ENCODE results near the gene ZSCAN20. TPM values are rescaled to one million over a fixed set of nuclear protein-coding genes. Genes with fewer than 3 reads are reported as not detected.

The ZSCAN20 gene
- polyA plus RNA-seq, 6 donors from 2014 or later = 0.16 to 2.9 (median 0.69) TPM

GRCh38 chr1:33455539-33456501 is 16.6 kb upstream of the ZSCAN20 start:
- peak overlapping the region in 4 of 8 donors; percentile 10 to 68 (median 20) for H3K4me3 Mint-ChIP-seq
- H3K4me1 Mint-ChIP-seq = peaks cover 26 to 37% (median 30%) of the 10 kb centered on the region in 3 donors
- DNase-seq (peak; percentile 41), ATAC-seq (ENCODE audit: low read depth in 2 of 2) (peak; percentile 87 to 96)
- H3K36me3 Mint-ChIP-seq = no peaks in the 10 kb centered on the region
- H3K27me3 Mint-ChIP-seq = peaks cover 0 to 8% (median 7%) of the 10 kb centered on the region in 3 donors
- H3K27ac Mint-ChIP-seq = peak overlapping the region in 4 of 6 donors; percentile 40 to 82 (median 61)
- H3K9me3 Mint-ChIP-seq = no peaks in the 10 kb centered on the region

DNA sequence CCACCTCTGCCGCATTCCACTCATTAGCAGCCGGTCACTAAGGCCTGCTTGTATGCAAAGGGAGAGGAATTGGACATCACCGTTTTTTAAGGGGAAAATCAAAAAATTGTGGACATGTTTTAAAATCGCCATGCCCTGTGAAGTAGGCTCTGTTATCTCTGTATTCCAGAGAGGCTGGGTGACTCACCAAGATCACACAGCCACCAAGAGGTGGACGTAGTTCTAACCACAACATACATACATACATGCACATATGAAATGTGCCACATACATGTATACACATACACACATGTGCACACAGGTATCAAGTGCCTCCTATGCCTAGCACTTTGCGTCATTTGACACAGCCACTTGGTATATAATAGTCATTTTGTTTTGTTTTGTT is 16.0 kb upstream of the ZSCAN20 start:
- no peak overlapping the region for H3K27ac Mint-ChIP-seq
- no peaks in the 10 kb centered on the region for H3K9me3 Mint-ChIP-seq
- DNase-seq = no peak
- no peak for ATAC-seq (ENCODE audit: low read depth in 2 of 2)
- H3K36me3 Mint-ChIP-seq = no peaks in the 10 kb centered on the region
- H3K4me3 Mint-ChIP-seq = no peak overlapping the region
- peaks cover 33 to 44% (median 37%) of the 10 kb centered on the region in 3 donors for H3K4me1 Mint-ChIP-seq
- H3K27me3 Mint-ChIP-seq = peaks cover 0 to 7% (median 7%) of the 10 kb centered on the region in 3 donors

DNA sequence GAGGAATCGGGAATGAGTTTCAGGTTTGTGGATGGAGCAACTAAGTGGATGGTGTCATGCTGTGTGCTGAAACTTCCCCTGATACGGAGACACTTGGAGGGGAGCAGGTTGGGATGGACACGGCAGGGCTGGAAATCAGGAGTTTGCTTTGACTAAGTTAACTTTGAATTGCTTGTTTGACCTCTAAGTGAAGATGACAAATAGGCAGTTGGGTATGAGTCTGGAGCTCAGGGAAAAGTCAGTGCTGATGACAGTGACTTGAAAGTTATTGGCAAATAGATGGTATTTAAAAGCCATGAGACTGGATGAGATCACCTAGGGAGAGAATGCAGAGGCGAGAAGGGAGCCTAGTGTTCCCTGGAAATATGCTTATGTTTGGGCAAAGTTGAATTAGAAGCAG is 12.8 kb upstream of the ZSCAN20 start:
- ATAC-seq (ENCODE audit: low read depth in 2 of 2) (no peak), DNase-seq (no peak)
- peak overlapping the region in 3 of 6 donors; percentile 39 to 69 (median 58) for H3K27ac Mint-ChIP-seq
- H3K36me3 Mint-ChIP-seq = no peaks in the 10 kb centered on the region
- peaks cover 45 to 69% (median 59%) of the 10 kb centered on the region in 3 donors for H3K4me1 Mint-ChIP-seq
- peaks cover 0 to 3% (median 0%) of the 10 kb centered on the region in 3 donors for H3K27me3 Mint-ChIP-seq
- no peaks in the 10 kb centered on the region for H3K9me3 Mint-ChIP-seq
- H3K4me3 Mint-ChIP-seq = peak overlapping the region in 5 of 8 donors; percentile 1 to 94 (median 63)

DNA sequence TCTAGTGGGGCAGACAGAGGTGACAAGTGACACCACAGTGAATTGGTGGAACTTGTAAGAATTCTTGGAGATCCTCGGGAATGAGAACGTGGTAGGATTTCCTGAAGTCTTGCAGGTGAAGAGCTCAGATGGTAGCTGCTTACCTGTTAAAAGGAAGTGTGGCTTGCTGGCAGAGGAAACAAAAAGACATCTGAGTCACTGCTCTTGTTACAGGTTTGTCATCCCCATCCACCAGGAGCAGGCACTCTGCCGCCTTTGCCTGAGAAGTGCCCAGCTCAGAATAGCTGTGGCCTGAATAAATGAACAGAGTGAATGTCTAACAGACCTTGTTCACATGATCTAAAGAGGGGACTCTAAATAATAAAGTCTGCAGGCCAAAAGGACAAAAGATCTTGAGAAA is 12.3 kb upstream of the ZSCAN20 start:
- no peaks in the 10 kb centered on the region for H3K9me3 Mint-ChIP-seq
- DNase-seq (no peak), ATAC-seq (ENCODE audit: low read depth in 2 of 2) (no peak)
- peaks cover 45 to 65% (median 62%) of the 10 kb centered on the region in 3 donors for H3K4me1 Mint-ChIP-seq
- H3K36me3 Mint-ChIP-seq = no peaks in the 10 kb centered on the region
- peaks cover 0 to 3% (median 0%) of the 10 kb centered on the region in 3 donors for H3K27me3 Mint-ChIP-seq
- H3K27ac Mint-ChIP-seq = peak overlapping the region in 3 of 6 donors; percentile 39 to 72 (median 58)
- H3K4me3 Mint-ChIP-seq = peak overlapping the region in 6 of 8 donors; percentile 1 to 94 (median 86)

- ATAC-seq (ENCODE audit: low read depth in 2 of 2) (peak; percentile 99), DNase-seq (peak; percentile 69)
- no peaks in the 10 kb centered on the region for H3K9me3 Mint-ChIP-seq
Observed at GRCh38 chr1:33460947-33461629, 11.4 kb upstream of the ZSCAN20 start.

DNA sequence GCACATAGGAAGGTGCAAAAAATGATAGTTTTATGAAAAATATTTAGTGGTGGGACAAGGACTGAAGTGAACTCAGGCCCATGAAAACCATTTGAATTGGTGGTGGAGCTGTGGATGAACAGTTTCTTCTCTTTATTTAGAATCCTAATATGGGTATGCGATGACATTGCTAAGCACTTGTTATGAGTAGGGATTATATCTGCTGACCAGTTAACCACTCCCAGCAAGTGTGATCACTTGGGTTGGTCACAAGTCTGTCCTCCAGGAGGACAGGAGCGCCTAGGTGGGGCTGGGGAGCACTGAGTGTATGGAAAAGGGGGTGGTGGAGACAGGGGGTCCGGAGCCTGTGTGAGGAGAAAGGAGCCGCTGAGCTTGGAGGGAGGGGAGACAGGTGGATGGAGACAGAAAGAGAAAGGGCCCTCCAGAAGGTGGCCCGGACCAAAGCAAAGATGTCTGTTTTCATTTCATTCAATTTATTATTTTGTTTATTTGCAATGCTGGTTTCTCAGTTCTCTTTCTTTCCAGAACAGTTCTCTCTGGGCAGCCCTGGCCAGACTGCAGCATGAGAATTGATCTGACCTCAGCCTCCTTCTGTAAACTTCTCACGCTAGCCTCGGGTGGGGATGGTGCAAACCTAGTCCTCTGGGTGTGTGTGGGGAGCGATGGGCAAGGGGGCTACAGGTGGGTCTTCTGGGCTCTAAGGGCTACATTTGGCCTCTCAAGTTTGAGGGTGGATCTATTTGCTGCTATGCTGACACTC is 9.9 kb upstream of the ZSCAN20 start:
- Mint-ChIP-seq H3K4me3 (peak overlapping the region; percentile 31 to 84 (median 54)), H3K9me3 (no peaks in the 10 kb centered on the region), H3K27me3 (no peaks in the 10 kb centered on the region), H3K27ac (peak overlapping the region in 3 of 6 donors; percentile 62 to 84 (median 79)), H3K4me1 (peaks cover 46 to 56% (median 50%) of the 10 kb centered on the region in 3 donors), H3K36me3 (no peaks in the 10 kb centered on the region)
- no peak for ATAC-seq (ENCODE audit: low read depth in 2 of 2)
- no peak for DNase-seq

More at GRCh38 chr1:33460947-33461629, 11.4 kb upstream of the ZSCAN20 start:
- Mint-ChIP-seq H3K4me3 (peak overlapping the region; percentile 32 to 94 (median 86)), H3K27ac (peak overlapping the region; percentile 58 to 95 (median 89)), H3K4me1 (peaks cover 43 to 56% (median 55%) of the 10 kb centered on the region in 3 donors), H3K27me3 (no peaks in the 10 kb centered on the region), H3K36me3 (no peaks in the 10 kb centered on the region)

DNA sequence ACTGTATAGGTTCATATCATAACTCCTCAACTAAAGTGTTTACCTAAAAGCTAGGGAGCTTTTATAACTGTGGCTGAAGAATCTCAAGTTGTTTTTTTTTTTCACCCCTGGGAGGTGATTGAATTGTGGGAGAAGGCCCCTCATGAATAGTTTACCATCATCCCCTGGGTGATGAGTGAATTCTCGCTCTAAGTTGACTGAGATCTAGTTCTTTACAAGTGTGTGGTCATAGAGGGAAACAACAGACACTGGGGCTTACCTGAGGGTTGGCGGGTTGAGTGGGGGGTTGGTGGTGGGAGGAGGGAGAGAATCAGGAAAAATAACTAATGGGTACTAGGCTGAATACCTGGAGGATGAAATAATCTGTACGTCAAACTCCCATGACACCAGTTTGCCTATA is 7.9 kb upstream of the ZSCAN20 start:
- Mint-ChIP-seq H3K36me3 (no peaks in the 10 kb centered on the region), H3K9me3 (no peaks in the 10 kb centered on the region), H3K4me3 (no peak overlapping the region), H3K27me3 (no peaks in the 10 kb centered on the region), H3K4me1 (peaks cover 38 to 46% (median 44%) of the 10 kb centered on the region in 3 donors), H3K27ac (peak overlapping the region in 1 of 6 donors; percentile 11)
- no peak for DNase-seq
- ATAC-seq (ENCODE audit: low read depth in 2 of 2) = no peak

GRCh38 chr1:33465316-33465715 is 7.1 kb upstream of the ZSCAN20 start:
- no peaks in the 10 kb centered on the region for H3K9me3 Mint-ChIP-seq
- ATAC-seq (ENCODE audit: low read depth in 2 of 2) = no peak
- H3K36me3 Mint-ChIP-seq = no peaks in the 10 kb centered on the region
- H3K4me1 Mint-ChIP-seq = peaks cover 31 to 39% (median 37%) of the 10 kb centered on the region in 3 donors
- DNase-seq = no peak
- no peaks in the 10 kb centered on the region for H3K27me3 Mint-ChIP-seq
- H3K4me3 Mint-ChIP-seq = no peak overlapping the region
- H3K27ac Mint-ChIP-seq = no peak overlapping the region

- no peak for DNase-seq
- Mint-ChIP-seq H3K4me3 (no peak overlapping the region), H3K9me3 (no peaks in the 10 kb centered on the region), H3K27ac (no peak overlapping the region), H3K4me1 (peaks cover 27 to 36% (median 35%) of the 10 kb centered on the region in 3 donors), H3K27me3 (no peaks in the 10 kb centered on the region), H3K36me3 (no peaks in the 10 kb centered on the region)
- ATAC-seq (ENCODE audit: low read depth in 2 of 2) = no peak
Observed at GRCh38 chr1:33466159-33466558, 6.3 kb upstream of the ZSCAN20 start.

DNA sequence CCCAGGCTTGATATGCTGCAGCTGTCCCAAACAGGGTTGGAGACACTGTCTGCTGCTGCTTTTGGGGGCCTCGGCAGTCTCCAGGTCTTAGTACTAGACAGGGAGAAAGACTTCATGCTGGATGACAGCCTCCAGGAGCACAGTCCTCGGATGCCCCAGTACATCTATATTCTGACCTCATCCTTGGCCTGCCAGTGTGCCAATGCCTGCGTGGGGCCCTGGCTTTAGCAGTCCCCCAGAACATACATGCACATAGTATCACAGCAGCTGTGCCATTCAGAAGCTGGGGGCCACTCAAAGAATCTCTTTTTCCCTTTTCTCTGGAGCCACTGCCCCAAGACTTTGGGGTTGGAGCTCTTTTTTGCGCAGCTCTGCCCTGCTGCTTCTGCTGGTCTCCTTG is 4.4 kb upstream of the ZSCAN20 start:
- no peaks in the 10 kb centered on the region for H3K9me3 Mint-ChIP-seq
- no peaks in the 10 kb centered on the region for H3K27me3 Mint-ChIP-seq
- ATAC-seq (ENCODE audit: low read depth in 2 of 2) = no peak
- no peak for DNase-seq
- no peaks in the 10 kb centered on the region for H3K36me3 Mint-ChIP-seq
- H3K4me1 Mint-ChIP-seq = peaks cover 25 to 32% (median 26%) of the 10 kb centered on the region in 3 donors
- no peak overlapping the region for H3K4me3 Mint-ChIP-seq
- H3K27ac Mint-ChIP-seq = no peak overlapping the region

DNA sequence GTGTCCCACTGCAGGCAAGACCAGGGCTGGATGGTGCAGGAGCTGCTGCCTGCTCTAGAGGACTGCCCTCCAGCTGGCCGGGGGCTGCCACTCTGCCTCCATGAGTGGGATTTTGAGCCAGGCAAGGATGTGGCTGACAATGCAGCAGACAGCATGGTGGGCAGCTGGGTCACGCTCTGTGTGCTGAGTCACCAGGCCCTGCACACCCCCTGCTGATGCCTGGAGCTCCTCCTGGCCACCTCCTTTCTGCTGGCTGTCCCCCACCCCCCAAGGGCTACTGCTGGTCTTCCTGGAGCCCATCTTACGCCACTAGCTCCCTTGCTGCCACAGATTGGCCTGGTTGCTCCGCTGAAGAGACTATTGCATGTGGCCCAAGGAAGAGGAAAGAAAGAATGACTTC is 3.9 kb upstream of the ZSCAN20 start:
- no peak for DNase-seq
- H3K27me3 Mint-ChIP-seq = no peaks in the 10 kb centered on the region
- no peaks in the 10 kb centered on the region for H3K9me3 Mint-ChIP-seq

DNA sequence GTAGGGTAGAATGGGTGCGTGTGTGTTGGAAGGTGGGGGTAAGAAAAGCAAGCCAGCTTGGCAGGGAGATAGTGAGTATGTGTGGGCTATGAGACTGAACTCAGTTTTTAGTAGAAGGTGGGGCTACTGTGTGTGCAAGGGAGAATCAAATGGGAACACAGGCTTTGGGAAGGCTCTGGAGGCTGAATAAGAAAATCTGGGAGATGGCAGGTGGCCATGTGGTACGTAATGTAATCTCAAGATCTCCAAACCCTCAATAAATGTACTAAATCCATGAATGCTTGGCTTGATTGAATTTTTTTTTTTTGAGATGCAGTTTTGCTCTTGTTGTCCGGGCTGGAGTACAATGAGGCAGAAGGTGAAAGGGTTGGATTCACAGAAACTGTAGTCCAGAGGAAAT is 3.5 kb upstream of the ZSCAN20 start:
- peak overlapping the region in 1 of 8 donors; percentile 48 for H3K4me3 Mint-ChIP-seq
- no peaks in the 10 kb centered on the region for H3K36me3 Mint-ChIP-seq
- H3K4me1 Mint-ChIP-seq = peaks cover 19 to 29% (median 29%) of the 10 kb centered on the region in 3 donors
- ATAC-seq (ENCODE audit: low read depth in 2 of 2) (no peak), DNase-seq (no peak)
- H3K27ac Mint-ChIP-seq = peak overlapping the region in 3 of 6 donors; percentile 29 to 42 (median 40)
- H3K27me3 Mint-ChIP-seq = no peaks in the 10 kb centered on the region
- H3K9me3 Mint-ChIP-seq = no peaks in the 10 kb centered on the region

More for the DNA sequence above, 3.9 kb upstream of the ZSCAN20 start:
- H3K4me1 Mint-ChIP-seq = peaks cover 23 to 32% (median 26%) of the 10 kb centered on the region in 3 donors
- H3K4me3 Mint-ChIP-seq = peak overlapping the region in 1 of 8 donors; percentile 48
- H3K36me3 Mint-ChIP-seq = no peaks in the 10 kb centered on the region
- no peak for ATAC-seq (ENCODE audit: low read depth in 2 of 2)
- H3K27ac Mint-ChIP-seq = peak overlapping the region in 2 of 6 donors; percentile 15 to 40

- H3K4me1 Mint-ChIP-seq = peaks cover 19 to 29% (median 28%) of the 10 kb centered on the region in 3 donors
- H3K27ac Mint-ChIP-seq = no peak overlapping the region
- H3K4me3 Mint-ChIP-seq = no peak overlapping the region
- H3K9me3 Mint-ChIP-seq = no peaks in the 10 kb centered on the region
- no peaks in the 10 kb centered on the region for H3K27me3 Mint-ChIP-seq
- H3K36me3 Mint-ChIP-seq = no peaks in the 10 kb centered on the region
- ATAC-seq (ENCODE audit: low read depth in 2 of 2) (no peak), DNase-seq (no peak)
Observed at GRCh38 chr1:33469691-33470090, 2.8 kb upstream of the ZSCAN20 start.
